GM06990 (cell line): Measurements from ENCODE around the gene CACNB4.

ENCODE experiments used
- DNase-seq: peaks from one replicate; pipeline ENCODE4 v3.0.0-alpha.2; 2011; ENCODE audit not compliant: insufficient read length; ENCODE audit errors: extremely low read depth
- H3K27me3 ChIP-seq: replicated peaks from 2 replicates; pipeline ENCODE4 v1.6.0; 2011; ENCODE audit warnings: low read length; ENCODE audit not compliant: control insufficient read depth, insufficient read depth
- H3K36me3 ChIP-seq: 2 replicates; pipeline ENCODE4 v1.5.1; 2011; ENCODE audit warnings: low read length; ENCODE audit not compliant: control insufficient read depth, insufficient read depth
- H3K4me3 ChIP-seq: replicated peaks from 2 replicates; pipeline ENCODE4 v1.5.1; 2011; ENCODE audit warnings: low read depth, mild to moderate bottlenecking, control low read depth, low read length
- CTCF ChIP-seq: IDR thresholded peaks from 2 replicates; pipeline ENCODE4 v1.5.1; 2011; ENCODE audit warnings: low read length, control low read depth, mild to moderate bottlenecking, inconsistent platforms; ENCODE audit not compliant: insufficient read depth, poor library complexity, severe bottlenecking

The CACNB4 gene

GRCh38 chr2:151840216-151841046 lies 258.4 kb downstream of the CACNB4 start:
- Histone ChIP-seq H3K27me3 (no peaks in the 10 kb centered on the region), H3K36me3 (no peaks in the 10 kb centered on the region), H3K4me3 (no peak overlapping the region)
- peak; percentile 71 for DNase-seq
- TF ChIP-seq CTCF: no peak

- Histone ChIP-seq H3K27me3 (no peaks in the 10 kb centered on the region), H3K36me3 (no peaks in the 10 kb centered on the region), H3K4me3 (no peak overlapping the region)
- TF ChIP-seq CTCF: no peak
- no peak for DNase-seq
Measured at GRCh38 chr2:151837926-151838325, 260.9 kb downstream of the CACNB4 start.

- H3K27me3 ChIP-seq: no peaks in the 10 kb centered on the region
- H3K36me3 ChIP-seq: no peaks in the 10 kb centered on the region
- H3K4me3 ChIP-seq: no peak overlapping the region
- DNase-seq: peak; percentile 43
- no peak for TF ChIP-seq CTCF
Measured at GRCh38 chr2:151833984-151834383, 264.9 kb downstream of the CACNB4 start.

- TF ChIP-seq CTCF: no peak
Measured at GRCh38 chr2:151830961-151831360, 267.9 kb downstream of the CACNB4 start.

DNA sequence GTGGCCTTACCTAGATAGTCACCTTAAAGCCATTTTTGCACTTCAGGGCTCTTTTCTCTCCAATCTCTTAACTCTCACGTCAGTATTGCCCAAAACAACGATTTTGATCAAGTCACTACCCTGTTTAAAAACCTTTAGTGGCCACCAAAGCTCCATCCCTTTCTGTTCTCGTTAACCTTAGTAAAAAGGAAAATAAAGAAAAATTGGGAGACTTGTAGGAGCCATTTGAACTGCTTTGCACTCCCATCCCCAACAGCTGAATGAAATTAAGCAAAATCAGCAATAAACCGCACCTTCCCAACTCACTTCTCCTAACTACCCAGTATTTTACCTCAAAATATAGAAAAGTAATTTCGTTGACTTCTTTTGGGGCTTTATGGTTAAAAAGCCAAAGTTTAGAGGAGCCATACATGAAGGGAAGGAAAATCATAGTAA lies 269.9 kb downstream of the CACNB4 start:
- no peak for DNase-seq
- no peak for TF ChIP-seq CTCF
- peak overlapping the region; percentile 50 for H3K4me3 ChIP-seq
- no peaks in the 10 kb centered on the region for H3K27me3 ChIP-seq
- no peaks in the 10 kb centered on the region for H3K36me3 ChIP-seq

More at GRCh38 chr2:151830961-151831360, 267.9 kb downstream of the CACNB4 start:
- Histone ChIP-seq H3K4me3 (no peak overlapping the region), H3K36me3 (no peaks in the 10 kb centered on the region), H3K27me3 (no peaks in the 10 kb centered on the region)
- no peak for DNase-seq
